ENCODE measurements around the gene CD79A. TPM values are rescaled to one million over a fixed set of nuclear protein-coding genes. Genes with fewer than 3 reads are reported as not detected.
A peak's percentile ranks its signal among the peaks of the same experiment; 100 is the strongest.

The CD79A gene
- total RNA-seq, 1 donor from 2014 or later = not detected

DNA sequence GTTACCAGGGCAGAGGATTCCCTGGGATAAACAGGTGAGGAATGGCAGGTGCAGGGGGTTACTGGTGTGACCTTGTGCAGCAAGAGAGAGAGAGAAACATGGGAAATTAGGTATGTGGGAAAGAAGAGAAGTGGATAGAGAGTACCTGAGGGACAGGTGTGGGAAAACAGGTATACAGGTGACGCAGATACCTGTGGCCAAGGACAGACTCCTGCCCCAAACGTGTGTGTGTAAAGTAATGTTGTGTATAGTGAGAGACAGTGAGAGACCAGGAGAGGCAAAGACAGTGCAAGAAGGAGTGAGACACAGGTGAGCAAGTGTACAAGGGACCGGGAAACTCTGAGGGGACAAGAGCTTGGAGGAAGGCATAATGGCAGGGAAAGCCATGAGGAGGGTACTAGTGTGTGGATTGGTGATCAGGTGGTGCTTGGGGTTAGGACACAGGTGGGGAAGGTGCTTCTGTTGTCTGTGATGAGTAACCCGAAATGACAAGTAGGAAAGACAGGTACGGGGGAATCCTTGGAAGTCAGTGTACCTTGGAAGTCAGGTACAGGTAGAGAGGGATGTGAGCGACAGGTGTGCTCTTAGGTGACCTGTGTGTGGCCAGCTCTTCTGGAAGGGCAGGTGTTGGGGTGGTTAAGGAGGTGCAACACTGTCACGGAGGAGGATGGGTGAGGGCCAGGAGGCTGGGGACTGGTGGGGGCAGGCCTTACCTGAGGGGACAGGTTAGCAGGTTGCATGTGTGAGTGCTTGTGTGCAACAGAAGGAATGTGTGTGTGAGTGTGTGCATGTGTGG, 48.3 kb downstream of the CD79A start:
- no peak for DNase-seq (ENCODE audit: low read depth)
- TF ChIP-seq, protein P1, sequence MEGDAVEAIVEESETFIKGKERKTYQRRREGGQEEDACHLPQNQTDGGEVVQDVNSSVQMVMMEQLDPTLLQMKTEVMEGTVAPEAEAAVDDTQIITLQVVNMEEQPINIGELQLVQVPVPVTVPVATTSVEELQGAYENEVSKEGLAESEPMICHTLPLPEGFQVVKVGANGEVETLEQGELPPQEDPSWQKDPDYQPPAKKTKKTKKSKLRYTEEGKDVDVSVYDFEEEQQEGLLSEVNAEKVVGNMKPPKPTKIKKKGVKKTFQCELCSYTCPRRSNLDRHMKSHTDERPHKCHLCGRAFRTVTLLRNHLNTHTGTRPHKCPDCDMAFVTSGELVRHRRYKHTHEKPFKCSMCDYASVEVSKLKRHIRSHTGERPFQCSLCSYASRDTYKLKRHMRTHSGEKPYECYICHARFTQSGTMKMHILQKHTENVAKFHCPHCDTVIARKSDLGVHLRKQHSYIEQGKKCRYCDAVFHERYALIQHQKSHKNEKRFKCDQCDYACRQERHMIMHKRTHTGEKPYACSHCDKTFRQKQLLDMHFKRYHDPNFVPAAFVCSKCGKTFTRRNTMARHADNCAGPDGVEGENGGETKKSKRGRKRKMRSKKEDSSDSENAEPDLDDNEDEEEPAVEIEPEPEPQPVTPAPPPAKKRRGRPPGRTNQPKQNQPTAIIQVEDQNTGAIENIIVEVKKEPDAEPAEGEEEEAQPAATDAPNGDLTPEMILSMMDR (conservative IDR thresholded peaks at IDR 0.05; ENCODE audit: low read depth, low read length) = no peak

DNA sequence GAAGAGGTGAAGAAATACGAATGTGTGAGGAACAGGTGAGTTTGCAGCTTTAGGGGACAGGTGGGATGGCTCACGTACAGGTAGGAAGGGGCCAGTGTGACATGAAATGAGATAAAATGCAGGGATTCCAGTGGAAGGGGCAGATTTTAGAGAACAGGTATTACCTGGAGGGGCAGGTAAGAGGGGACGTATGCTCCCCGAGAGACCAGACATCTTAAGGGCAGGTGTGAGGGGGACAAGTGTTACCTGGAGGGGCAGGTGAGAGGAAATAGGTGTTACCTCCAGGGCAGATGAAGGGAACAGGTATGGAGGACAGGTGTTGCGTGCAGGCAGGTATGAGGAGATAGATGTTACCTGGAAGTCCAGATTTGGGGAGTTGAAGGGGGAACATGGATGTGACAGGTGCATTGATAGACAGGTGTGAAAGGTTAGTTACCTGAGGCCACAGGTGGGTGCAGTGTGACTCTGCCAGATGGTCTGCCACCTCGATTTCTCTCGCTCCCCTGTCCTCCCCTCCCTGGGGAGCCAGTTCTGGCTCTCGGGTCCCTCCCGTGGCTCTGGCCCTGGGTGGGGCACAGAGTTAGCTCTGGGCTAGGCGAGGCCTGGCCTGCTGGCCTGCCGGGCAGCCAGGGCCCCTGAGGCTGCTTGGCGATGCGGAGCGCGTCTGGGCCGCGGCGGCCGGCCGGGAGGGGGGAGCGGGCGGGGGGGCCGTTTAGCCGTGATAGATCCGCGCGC, 49.1 kb downstream of the CD79A start:
- TF ChIP-seq, protein P1 (conservative IDR thresholded peaks at IDR 0.05; ENCODE audit: low read depth, low read length) = no peak
- no peak overlapping the region for H3K4me3 ChIP-seq (ENCODE audit: low read depth, low read length)
- no peak for DNase-seq (ENCODE audit: low read depth)

More for the DNA sequence above, 48.3 kb downstream of the CD79A start:
- H3K4me3 ChIP-seq (ENCODE audit: low read depth, low read length) = no peak overlapping the region

DNA sequence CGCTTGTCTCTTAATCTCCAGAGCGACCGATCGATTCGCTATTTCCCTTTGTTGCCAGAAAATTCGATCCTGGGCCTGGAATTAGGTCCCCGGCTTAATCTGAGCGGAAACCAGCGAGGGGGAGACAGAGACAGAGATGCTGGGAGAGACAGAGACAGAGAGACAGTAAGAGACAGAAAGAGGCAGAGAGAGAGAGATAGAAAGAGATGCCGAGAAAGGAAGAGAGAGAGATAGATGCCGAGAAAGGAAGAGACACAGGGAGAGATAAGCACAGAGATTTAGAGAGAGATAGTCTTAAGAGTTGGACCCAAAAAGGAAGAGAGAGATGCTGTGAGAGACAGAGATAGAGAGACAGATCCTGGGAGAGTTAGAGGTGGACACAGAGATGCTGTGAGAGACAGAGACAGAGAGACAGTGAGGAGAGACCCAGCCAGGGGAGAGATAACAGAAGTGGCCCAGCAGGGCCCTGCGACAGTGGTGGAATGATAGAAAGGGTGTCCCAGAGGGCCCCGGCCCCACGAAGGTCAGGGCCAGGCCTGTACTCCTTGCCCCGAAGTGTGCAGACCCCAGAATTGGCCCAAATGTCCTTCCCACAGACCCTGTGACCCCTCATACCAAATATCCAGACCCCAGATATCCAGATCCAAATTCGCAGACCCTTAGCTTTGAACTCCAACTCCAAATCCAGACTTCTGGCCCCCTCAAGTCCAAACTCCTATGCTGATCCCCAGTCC, 49.9 kb downstream of the CD79A start:
- no peak overlapping the region for H3K4me3 ChIP-seq (ENCODE audit: low read depth, low read length)
- TF ChIP-seq, protein P1 (conservative IDR thresholded peaks at IDR 0.05; ENCODE audit: low read depth, low read length) = no peak
- no peak for DNase-seq (ENCODE audit: low read depth)

DNA sequence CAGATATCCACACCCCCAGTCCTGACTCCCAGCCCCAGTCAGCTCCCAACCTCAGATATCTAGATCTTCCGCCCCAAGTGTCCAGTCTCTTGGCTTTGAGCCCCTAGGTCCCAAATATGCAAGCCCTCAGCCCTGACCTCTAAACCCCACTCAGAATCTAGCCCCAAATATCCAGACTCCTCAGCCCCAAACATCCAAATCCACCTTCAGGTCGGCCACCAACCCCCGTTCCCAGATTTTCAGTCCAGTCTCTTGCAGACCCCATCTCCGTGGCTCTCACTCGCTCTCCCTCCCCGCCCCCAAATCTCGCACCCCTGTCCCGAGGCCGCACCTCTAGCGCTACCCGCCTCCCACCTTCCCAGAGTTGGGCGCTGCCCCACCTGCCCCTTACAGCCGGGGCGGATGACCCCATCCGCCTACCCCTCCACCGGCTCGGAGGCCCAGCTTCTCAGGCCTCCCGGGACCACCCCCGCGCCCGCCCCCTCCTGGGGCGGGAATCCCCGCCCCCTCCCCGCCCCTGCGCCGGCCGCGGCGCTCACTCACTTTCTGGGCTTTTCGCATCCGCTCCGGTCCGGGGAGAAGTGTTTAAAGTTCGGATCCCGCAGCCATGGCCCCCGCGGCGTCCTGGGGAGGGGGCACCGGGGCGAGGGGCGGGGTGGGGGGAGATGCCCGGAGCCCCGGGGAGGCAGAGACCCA, 50.6 kb downstream of the CD79A start:
- TF ChIP-seq, protein P1 (conservative IDR thresholded peaks at IDR 0.05; ENCODE audit: low read depth, low read length) = no peak
- DNase-seq (ENCODE audit: low read depth) = no peak
- peak overlapping the region; percentile 14 for H3K4me3 ChIP-seq (ENCODE audit: low read depth, low read length)

DNA sequence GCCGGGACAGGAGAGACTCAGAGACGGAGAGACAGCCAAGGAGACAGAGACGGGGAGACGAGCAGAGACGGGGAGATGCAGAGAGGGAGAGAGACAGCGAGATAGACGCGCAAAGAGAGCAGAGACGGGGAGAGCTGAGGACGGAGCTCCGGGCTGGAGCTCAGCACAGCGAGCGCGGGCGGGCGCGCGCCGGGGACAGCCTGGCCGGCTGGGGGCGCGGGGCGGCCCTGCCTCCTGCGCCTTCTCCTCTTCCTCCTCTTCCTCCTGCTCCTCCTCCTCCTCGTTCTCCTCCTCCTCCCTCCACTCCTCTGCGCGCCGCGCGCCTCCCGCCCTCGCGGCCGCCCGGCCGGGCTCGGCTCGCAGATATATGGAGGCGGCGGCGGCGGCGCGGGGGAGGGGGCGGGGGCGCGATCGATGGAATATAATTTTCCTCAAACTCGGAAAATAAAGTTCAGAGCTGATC, 51.2 kb downstream of the CD79A start, which contains the start of gene ERFL:
Gene ERFL, minus strand, starts transcription at position 229 of the 463 bp plus-strand sequence. CDS start 15,530 bp downstream, outside the sequence.
- no peak for DNase-seq (ENCODE audit: low read depth)
- H3K4me3 ChIP-seq (ENCODE audit: low read depth, low read length) = peak within 1 kb of the TSS; percentile 14
- TF ChIP-seq, protein P1 (conservative IDR thresholded peaks at IDR 0.05; ENCODE audit: low read depth, low read length) = no peak
